DMS114 treated with DMSO at 0.1 percent for 48 hours (cell line): ENCODE measurements around the gene CRNKL1.

ENCODE experiments used
- DNase-seq: peaks from one replicate; lab custom pipeline; 2025; ENCODE audit not compliant: unreplicated experiment; lab: John Stamatoyannopoulos, UW

The CRNKL1 gene

GRCh38 chr20:19986419-19986818, 65.8 kb downstream of the CRNKL1 start:
- no peak for DNase-seq
